B cell (primary cell): Measurements from ENCODE around the gene VWCE. TPM values are rescaled to one million over a fixed set of nuclear protein-coding genes. Genes with fewer than 3 reads are reported as not detected.

Source experiments
- ATAC-seq: fragments of 200-7000 bp; cut with Tn5 transposase; one replicate; pipeline ENCODE4 v1.10.0; 2021; ENCODE audit warnings: low read depth, mild to moderate bottlenecking, moderate number of reproducible peaks, moderate library complexity
- CTCF ChIA-PET: fragments of 350-600 bp; sonication (Branson Sonifier 250); formaldehyde crosslinking; loops from one replicate; lab custom pipeline; 2021; ENCODE audit warnings: antibody characterized with exemption, inconsistent platforms; lab: Charles Lee
- POLR2A ChIA-PET: fragments of 350-600 bp; sonication (Branson Sonifier 250); formaldehyde crosslinking; loops from one replicate; lab custom pipeline; 2021; ENCODE audit warnings: antibody characterized with exemption; lab: Charles Lee
- DNase-seq: peaks from one replicate; pipeline ENCODE4 v3.0.0; 2013
- H2AFZ ChIP-seq: 2 replicates; pipeline ENCODE4 v1.6.1; 2012; ENCODE audit warnings: mild to moderate bottlenecking, low read depth, low read length; ENCODE audit not compliant: insufficient read depth, poor library complexity, severe bottlenecking
- H3K27ac ChIP-seq, 2 donors: 1 replicate in 1 of 2; 2 replicates in 1 of 2; pipeline ENCODE4 v1.5.1; 2012 to 2013; ENCODE audit warnings: low read length in 2 of 2, mild to moderate bottlenecking in 2 of 2, moderate library complexity in 1 of 2
- H3K27me3 ChIP-seq, 4 experiments: fragments of 200-600 bp in 1 of 4; sonication (generic) in 1 of 4; replicated peaks in 1 of 4; 1 replicate in 2 of 4; 2 replicates in 2 of 4; pipeline versions ENCODE4 v1.6.1 to v1.7.0; 2013 to 2016; ENCODE audit warnings: low read length in 3 of 4, mild to moderate bottlenecking in 2 of 4, mixed read lengths in 1 of 4, moderate library complexity in 1 of 4; ENCODE audit not compliant: insufficient read depth in 4 of 4, control insufficient read depth in 3 of 4; ENCODE audit errors: control extremely low read depth in 1 of 4
- H3K36me3 ChIP-seq, 2 experiments: replicated peaks in 1 of 2; 1 replicate in 1 of 2; 2 replicates in 1 of 2; pipeline versions ENCODE4 v1.6.1 to v1.7.1; 2013; ENCODE audit warnings: low read length in 1 of 2; ENCODE audit not compliant: insufficient read depth in 2 of 2, control insufficient read depth in 1 of 2; ENCODE audit errors: control extremely low read depth in 1 of 2, extremely low read depth in 1 of 2
- H3K4me1 ChIP-seq, 2 donors: fragments of 200-600 bp in 1 of 2; sonication (generic) in 1 of 2; 1 replicate in 1 of 2; 2 replicates in 1 of 2; pipeline versions ENCODE4 v1.5.1 to v1.6.1; 2013 to 2017; ENCODE audit warnings: low read length in 2 of 2; ENCODE audit not compliant: control insufficient read depth in 2 of 2, insufficient read depth in 2 of 2
- H3K4me2 ChIP-seq: replicated peaks from 2 replicates; pipeline ENCODE3; 2012; ENCODE audit warnings: mild to moderate bottlenecking, low read depth, low read length; ENCODE audit not compliant: poor library complexity, severe bottlenecking
- H3K4me3 ChIP-seq, 5 experiments: fragments of 200-600 bp in 1 of 5; sonication (generic) in 1 of 5; 1 replicate in 3 of 5; 2 replicates in 2 of 5; pipeline versions ENCODE4 v1.5.1 to v1.7.0; 2011 to 2016; ENCODE audit warnings: low read length in 4 of 5, mild to moderate bottlenecking in 4 of 5, low read depth in 2 of 5, control low read depth in 1 of 5, moderate library complexity in 1 of 5; ENCODE audit not compliant: insufficient read depth in 1 of 5; ENCODE audit errors: control extremely low read depth in 1 of 5, extremely low read depth in 1 of 5
- H3K79me2 ChIP-seq: fragments of 200-600 bp; sonication (generic); one replicate; pipeline ENCODE4 v1.6.0; 2016; ENCODE audit warnings: low read length; ENCODE audit not compliant: control insufficient read depth, insufficient read depth
- H3K9ac ChIP-seq: fragments of 200-600 bp; sonication (generic); 2 replicates; pipeline ENCODE4 v1.6.1; 2017; ENCODE audit warnings: mild to moderate bottlenecking, low read length, moderate library complexity
- H3K9me3 ChIP-seq, 3 donors: one replicate each; pipeline versions ENCODE4 v1.6.1 to v1.7.1; 2013; ENCODE audit warnings: low read length in 2 of 3; ENCODE audit not compliant: control insufficient read depth in 2 of 3, insufficient read depth in 1 of 3; ENCODE audit errors: control extremely low read depth in 1 of 3
- H4K20me1 ChIP-seq: 2 replicates; pipeline ENCODE4 v1.6.0; 2012; ENCODE audit warnings: mild to moderate bottlenecking, low read length; ENCODE audit not compliant: insufficient read depth, control insufficient read depth, poor library complexity, severe bottlenecking
- H3K27ac Mint-ChIP-seq: one replicate; pipeline ENCODE4 v1.8.0; 2021; ENCODE audit warnings: mixed read lengths
- H3K27me3 Mint-ChIP-seq: one replicate; pipeline ENCODE4 v1.8.0; 2021; ENCODE audit warnings: mixed read lengths
- H3K4me1 Mint-ChIP-seq: one replicate; pipeline ENCODE4 v1.8.0; 2021; ENCODE audit warnings: mixed read lengths
- H3K4me3 Mint-ChIP-seq: one replicate; pipeline ENCODE4 v1.8.0; 2021; ENCODE audit warnings: mixed read lengths
- H3K9me3 Mint-ChIP-seq: one replicate; pipeline ENCODE4 v1.8.0; 2022; ENCODE audit warnings: mixed read lengths; ENCODE audit not compliant: insufficient read depth
- EZH2 ChIP-seq: IDR thresholded peaks from 2 replicates; pipeline ENCODE4 v1.6.1; 2012; ENCODE audit warnings: borderline replicate concordance, low read depth, mild to moderate bottlenecking, moderate library complexity, low read length; ENCODE audit not compliant: insufficient read depth, poor library complexity, severe bottlenecking
- WGBS: methylation state at CpG from one replicate; pipeline ENCODE4 v1.1.5; 2013; ENCODE audit warnings: missing lambda C conversion rate; ENCODE audit not compliant: insufficient coverage; 5-methylcytosine and 5-hydroxymethylcytosine counted together
- intact Hi-C: fragments of 100-400 bp; cut with micrococcal nuclease; formaldehyde crosslinking; loops from one replicate; pipeline ENCODE4 v1.10.0; 2022
- polyA plus RNA-seq: library from polyadenylated mRNA; depleted of rRNA; stranded (reverse); fragments of >200 nt; gene quantifications from 2 replicates; pipeline ENCODE4 v1.2.3, GENCODE V29; 2012
- total RNA-seq, 2 donors: library from RNA; stranded (reverse); fragments of 120-200 nt in 1 of 2; gene quantifications; 1 replicate in 1 of 2; 2 replicates in 1 of 2; pipeline versions ENCODE4 v1.2.3 to v1.2.4, GENCODE V29; 2013 to 2022
- TF ChIP-seq, protein P1 (sequence below): fragments of 200-600 bp; IDR thresholded peaks from one replicate; pipeline ENCODE4 v1.8.0; 2022; ENCODE audit warnings: antibody characterized with exemption, mild to moderate bottlenecking

The VWCE gene
- total and polyA plus RNA-seq, 2 donors (not counting 1 experiment from before 2014, with no cell fraction given) = 0.37 to 0.39 TPM

DNA sequence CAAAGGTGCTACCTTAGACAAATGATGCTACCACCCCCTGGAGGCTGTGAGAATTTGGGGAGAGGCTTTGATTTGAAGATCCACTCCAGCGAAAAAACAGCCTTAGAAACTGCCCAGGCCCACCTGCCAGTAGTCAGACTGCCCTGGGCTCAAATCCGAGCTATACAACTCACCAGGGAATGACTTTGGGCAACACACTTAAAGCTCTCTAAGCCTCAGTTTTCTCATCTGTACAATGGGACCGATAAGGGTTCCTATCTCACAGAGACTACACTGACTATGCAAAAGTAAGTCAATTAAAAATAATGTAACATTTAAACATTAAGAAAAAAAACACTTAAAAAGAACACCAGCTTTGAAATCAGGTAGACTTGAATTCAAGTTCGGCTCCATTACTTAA is 19.9 kb downstream of the VWCE start:
- ChIA-PET CTCF (no interaction called here), POLR2A (no interaction called here)
- H3K4me1 ChIP-seq = no peaks in the 10 kb centered on the region
- H3K79me2 ChIP-seq = no peaks in the 10 kb centered on the region
- no peak overlapping the region for H2AFZ ChIP-seq
- ATAC-seq (no peak), DNase-seq (no peak)
- no peak overlapping the region for H3K4me2 ChIP-seq
- no peaks in the 10 kb centered on the region for H3K4me1 Mint-ChIP-seq
- no peak overlapping the region for H3K27ac Mint-ChIP-seq
- TF ChIP-seq EZH2 = no peak
- TF ChIP-seq, protein P1, sequence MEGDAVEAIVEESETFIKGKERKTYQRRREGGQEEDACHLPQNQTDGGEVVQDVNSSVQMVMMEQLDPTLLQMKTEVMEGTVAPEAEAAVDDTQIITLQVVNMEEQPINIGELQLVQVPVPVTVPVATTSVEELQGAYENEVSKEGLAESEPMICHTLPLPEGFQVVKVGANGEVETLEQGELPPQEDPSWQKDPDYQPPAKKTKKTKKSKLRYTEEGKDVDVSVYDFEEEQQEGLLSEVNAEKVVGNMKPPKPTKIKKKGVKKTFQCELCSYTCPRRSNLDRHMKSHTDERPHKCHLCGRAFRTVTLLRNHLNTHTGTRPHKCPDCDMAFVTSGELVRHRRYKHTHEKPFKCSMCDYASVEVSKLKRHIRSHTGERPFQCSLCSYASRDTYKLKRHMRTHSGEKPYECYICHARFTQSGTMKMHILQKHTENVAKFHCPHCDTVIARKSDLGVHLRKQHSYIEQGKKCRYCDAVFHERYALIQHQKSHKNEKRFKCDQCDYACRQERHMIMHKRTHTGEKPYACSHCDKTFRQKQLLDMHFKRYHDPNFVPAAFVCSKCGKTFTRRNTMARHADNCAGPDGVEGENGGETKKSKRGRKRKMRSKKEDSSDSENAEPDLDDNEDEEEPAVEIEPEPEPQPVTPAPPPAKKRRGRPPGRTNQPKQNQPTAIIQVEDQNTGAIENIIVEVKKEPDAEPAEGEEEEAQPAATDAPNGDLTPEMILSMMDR = no peak
- intact Hi-C loops = no loop called here
- no peak overlapping the region for H3K27ac ChIP-seq
- no peaks in the 10 kb centered on the region for H3K9me3 ChIP-seq
- 100% methylated on average over 1 of the region's 4 CpGs for WGBS
- no peaks in the 10 kb centered on the region for H3K36me3 ChIP-seq
- no peak overlapping the region for H3K4me3 Mint-ChIP-seq
- H4K20me1 ChIP-seq = no peaks in the 10 kb centered on the region
- H3K27me3 ChIP-seq = no peaks in the 10 kb centered on the region
- H3K9ac ChIP-seq = no peak overlapping the region
- H3K9me3 Mint-ChIP-seq = no peaks in the 10 kb centered on the region
- H3K4me3 ChIP-seq = no peak overlapping the region
- no peaks in the 10 kb centered on the region for H3K27me3 Mint-ChIP-seq

DNA sequence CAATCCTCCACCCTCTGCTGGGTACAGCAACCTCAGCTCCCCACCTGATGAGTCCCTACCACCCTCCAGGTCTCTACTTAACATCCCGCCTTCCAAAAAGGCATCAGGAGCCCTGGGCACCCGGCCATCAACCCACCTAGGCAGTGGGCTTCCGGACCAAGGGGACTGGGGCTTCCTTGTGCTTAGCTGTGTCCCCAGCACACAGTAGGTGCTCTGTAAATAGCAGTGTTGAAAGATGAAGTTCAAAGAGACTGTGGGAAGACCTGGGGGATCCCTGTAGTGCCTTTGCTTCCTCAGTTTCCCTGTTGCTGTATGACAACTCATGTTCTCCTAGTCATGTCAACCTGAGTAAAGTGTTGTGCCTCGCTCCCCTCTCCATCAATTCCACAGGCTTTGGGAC is 21.0 kb downstream of the VWCE start:
- POLR2A ChIA-PET = no interaction called here
- Mint-ChIP-seq H3K9me3 (no peaks in the 10 kb centered on the region), H3K27ac (no peak overlapping the region), H3K4me1 (no peaks in the 10 kb centered on the region), H3K27me3 (no peaks in the 10 kb centered on the region), H3K4me3 (no peak overlapping the region)
- Histone ChIP-seq H3K27me3 (no peaks in the 10 kb centered on the region), H3K27ac (no peak overlapping the region), H3K36me3 (no peaks in the 10 kb centered on the region), H3K9ac (no peak overlapping the region), H2AFZ (no peak overlapping the region), H3K9me3 (no peaks in the 10 kb centered on the region), H3K79me2 (no peaks in the 10 kb centered on the region), H3K4me3 (no peak overlapping the region), H3K4me1 (no peaks in the 10 kb centered on the region), H3K4me2 (no peak overlapping the region), H4K20me1 (no peaks in the 10 kb centered on the region)
- no peak for ATAC-seq
- CTCF ChIA-PET = no interaction called here
- 100% methylated on average over 2 of the region's 4 CpGs for WGBS
- intact Hi-C loops = no loop called here
- no peak for DNase-seq
- TF ChIP-seq, protein P1 = no peak
- TF ChIP-seq EZH2 = no peak
